GM10266 (cell line): ENCODE measurements around the gene INAVA.

Experiments used
- DNase-seq: peaks from one replicate; pipeline ENCODE4 v3.0.0; 2012; ENCODE audit errors: extremely low spot score
- TF ChIP-seq, protein P1 (sequence below): IDR thresholded peaks from 2 replicates; pipeline ENCODE4 v1.5.1; 2012; ENCODE audit warnings: mild to moderate bottlenecking, low read depth; ENCODE audit not compliant: control insufficient read depth, insufficient read depth; ENCODE audit errors: missing control alignments

Gene INAVA

DNA sequence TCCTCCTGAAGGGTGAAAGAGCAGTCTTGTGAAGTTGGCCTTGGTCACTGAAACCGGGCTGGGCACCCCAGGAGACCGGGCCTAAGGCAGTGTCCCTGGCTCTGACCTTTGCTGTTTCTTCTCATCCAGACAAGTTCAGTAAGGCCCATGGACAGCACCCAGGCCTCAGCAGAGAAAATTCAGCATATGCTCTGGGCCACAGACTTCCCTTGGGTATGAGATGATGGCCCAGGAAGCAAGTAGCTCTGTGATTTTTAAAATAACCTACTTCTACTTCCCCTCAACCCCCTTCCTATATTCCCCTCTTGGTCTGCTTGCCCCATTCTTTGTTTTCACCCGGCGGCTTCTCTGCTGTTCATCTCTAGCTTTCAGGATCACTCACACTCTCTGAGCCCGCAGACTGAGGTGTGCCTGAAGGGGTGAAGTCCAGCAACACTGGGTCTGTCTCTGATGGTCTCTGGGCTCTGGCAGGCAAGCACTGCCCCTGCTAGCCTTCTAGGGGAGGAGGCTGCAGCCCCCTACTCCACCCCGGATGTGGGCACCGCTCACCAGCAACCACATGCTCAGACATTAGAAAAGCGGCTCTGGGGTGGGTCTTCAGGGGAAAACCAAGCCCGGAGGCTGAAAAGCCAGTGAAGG lies 24.8 kb upstream of the INAVA start:
- peak; percentile 72 for DNase-seq
- TF ChIP-seq, protein P1, sequence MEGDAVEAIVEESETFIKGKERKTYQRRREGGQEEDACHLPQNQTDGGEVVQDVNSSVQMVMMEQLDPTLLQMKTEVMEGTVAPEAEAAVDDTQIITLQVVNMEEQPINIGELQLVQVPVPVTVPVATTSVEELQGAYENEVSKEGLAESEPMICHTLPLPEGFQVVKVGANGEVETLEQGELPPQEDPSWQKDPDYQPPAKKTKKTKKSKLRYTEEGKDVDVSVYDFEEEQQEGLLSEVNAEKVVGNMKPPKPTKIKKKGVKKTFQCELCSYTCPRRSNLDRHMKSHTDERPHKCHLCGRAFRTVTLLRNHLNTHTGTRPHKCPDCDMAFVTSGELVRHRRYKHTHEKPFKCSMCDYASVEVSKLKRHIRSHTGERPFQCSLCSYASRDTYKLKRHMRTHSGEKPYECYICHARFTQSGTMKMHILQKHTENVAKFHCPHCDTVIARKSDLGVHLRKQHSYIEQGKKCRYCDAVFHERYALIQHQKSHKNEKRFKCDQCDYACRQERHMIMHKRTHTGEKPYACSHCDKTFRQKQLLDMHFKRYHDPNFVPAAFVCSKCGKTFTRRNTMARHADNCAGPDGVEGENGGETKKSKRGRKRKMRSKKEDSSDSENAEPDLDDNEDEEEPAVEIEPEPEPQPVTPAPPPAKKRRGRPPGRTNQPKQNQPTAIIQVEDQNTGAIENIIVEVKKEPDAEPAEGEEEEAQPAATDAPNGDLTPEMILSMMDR = no peak

DNA sequence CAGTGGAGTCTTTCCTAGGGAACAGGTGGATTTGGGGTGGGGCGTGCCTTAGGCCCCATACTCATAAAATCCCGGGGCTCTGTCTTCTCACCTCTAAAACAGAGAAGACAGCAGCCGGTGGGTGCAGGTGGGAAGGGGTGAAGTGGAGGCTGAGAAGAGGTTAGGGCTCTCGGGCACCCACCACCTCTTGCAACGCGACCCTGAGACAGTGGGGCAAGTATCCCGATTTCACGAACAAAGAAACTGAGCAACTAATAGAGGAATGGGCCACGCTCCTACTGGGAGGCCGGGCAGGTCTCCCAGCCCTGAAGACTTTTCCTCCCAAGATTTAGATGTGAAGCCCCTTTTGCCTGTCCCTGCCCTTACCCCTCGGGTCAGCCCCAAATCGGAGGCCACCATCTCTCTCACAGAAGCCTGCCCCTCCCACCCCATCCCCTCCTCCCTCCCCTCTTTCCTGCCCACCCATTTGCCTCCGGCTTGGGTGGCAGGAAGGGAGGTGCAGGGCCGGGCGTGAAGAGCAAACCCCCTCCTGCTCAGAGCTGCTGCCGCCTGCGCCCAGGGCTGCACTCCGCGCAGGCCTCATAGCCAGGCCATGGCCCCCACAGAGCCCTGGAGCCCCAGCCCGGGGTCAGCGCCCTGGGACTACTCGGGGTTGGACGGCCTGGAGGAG lies 22.1 kb upstream of the INAVA start, which contains the start of gene GPR25:
GPR25 (plus strand) TSS at position 536 of the 670 bp plus-strand sequence; CDS start at position 593, 57 bp downstream.
- TF ChIP-seq, protein P1 = no peak
- DNase-seq = no peak

DNA sequence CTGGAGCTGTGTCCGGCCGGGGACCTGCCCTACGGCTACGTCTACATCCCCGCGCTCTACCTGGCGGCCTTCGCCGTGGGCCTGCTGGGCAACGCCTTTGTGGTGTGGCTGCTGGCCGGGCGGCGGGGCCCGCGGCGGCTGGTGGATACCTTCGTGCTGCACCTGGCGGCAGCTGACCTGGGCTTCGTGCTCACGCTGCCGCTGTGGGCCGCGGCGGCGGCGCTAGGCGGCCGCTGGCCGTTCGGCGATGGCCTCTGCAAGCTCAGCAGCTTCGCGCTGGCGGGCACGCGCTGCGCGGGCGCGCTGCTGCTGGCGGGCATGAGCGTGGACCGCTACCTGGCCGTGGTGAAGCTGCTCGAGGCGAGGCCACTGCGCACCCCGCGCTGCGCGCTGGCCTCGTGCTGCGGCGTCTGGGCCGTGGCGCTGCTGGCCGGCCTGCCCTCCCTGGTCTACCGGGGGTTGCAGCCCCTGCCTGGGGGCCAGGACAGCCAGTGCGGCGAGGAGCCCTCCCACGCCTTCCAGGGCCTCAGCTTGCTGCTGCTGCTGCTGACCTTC lies 21.5 kb upstream of the INAVA start:
- DNase-seq = no peak
- TF ChIP-seq, protein P1 = no peak

DNA sequence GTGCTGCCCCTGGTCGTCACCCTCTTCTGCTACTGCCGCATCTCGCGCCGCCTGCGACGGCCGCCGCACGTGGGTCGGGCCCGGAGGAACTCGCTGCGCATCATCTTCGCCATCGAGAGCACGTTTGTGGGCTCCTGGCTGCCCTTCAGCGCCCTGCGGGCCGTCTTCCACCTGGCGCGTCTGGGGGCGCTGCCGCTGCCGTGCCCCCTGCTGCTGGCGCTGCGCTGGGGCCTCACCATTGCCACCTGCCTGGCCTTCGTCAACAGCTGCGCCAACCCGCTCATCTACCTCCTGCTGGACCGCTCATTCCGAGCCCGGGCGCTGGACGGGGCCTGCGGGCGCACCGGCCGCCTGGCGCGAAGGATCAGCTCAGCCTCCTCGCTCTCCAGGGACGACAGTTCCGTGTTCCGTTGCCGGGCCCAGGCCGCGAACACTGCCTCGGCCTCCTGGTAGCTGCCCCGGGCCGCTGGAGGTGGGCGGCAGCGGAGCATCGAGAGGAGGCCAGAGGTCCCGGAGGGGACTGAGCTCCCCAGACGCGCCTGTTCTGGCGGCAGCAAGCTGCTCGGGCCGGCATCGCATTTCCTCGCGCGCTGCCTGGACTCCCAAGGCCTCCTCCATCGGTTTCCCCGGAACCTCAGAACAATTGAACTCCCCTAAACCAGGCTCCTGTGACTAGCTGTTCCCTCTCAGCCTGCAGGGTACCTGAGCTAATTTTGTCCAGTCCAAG lies 20.9 kb upstream of the INAVA start:
- DNase-seq = no peak
- TF ChIP-seq, protein P1 = peak; percentile 34

DNA sequence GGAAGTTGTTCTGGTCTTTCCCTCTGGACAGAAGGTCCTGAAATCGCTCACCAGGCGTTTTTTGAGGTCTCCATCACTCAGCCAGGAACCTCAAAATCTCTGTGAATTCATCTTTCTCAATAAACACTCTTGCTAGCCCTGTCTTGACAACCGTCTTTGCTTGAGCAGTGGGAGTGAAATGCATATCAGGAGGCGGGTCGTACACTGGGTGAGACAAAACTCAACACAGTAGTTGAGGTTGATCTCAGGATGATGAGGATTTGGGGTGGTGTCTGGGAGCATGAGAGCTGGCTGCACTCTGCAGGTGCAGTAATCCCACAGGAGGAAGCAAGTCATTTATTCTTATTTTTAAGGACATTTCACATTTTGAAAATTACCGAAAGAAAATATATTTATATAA lies 20.0 kb upstream of the INAVA start:
- TF ChIP-seq, protein P1 = no peak
- DNase-seq = no peak

DNA sequence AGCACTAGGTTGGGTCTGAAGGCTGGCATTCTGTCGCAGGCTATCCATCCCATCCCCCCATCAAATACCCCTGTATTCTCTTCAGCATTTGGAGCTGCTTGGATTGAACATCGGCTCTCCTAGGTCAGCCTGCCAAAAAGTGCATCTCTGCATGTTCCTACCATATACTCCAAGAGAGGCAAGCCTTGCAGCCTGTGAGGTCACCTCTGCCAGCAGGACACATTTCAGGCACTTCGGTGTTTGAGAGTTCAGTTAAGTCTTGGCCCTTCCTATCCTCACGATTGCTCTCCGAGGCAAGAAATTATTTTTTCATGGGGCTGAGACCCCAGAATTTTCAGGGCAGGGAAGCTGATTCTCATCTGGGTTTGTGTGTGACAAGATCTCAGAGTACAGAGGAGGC lies 19.3 kb upstream of the INAVA start:
- DNase-seq = no peak
- TF ChIP-seq, protein P1 = no peak
